ENCODE results near the gene CRISPLD2. TPM values are rescaled to one million over a fixed set of nuclear protein-coding genes. Genes with fewer than 3 reads are reported as not detected.
A peak's percentile ranks its signal among the peaks of the same experiment; 100 is the strongest.

Gene CRISPLD2
- total RNA-seq, 1 donor = 40.2 TPM

GRCh38 chr16:84892097-84892496, 72.3 kb downstream of the CRISPLD2 start:
- Histone ChIP-seq H4K20me1 (ENCODE audit: insufficient read depth, low read length) (no peaks in the 10 kb centered on the region), H3K4me1 (ENCODE audit: insufficient read depth, low read length) (no peaks in the 10 kb centered on the region), H3K9me3 (ENCODE audit: low read depth, low read length) (no peaks in the 10 kb centered on the region), H3K27ac (ENCODE audit: low read depth, low read length) (no peak overlapping the region), H3K27me3 (ENCODE audit: insufficient read depth, low read length) (no peaks in the 10 kb centered on the region), H3K4me2 (ENCODE audit: insufficient read depth, low read length) (no peak overlapping the region), H2AFZ (ENCODE audit: low read length) (no peak overlapping the region), H3K4me3 (ENCODE audit: insufficient read depth, low read length) (no peak overlapping the region), H3K36me3 (ENCODE audit: insufficient read depth, low read length) (no peaks in the 10 kb centered on the region), H3K79me2 (ENCODE audit: insufficient read depth, low read length) (no peaks in the 10 kb centered on the region)
- no peak for DNase-seq (ENCODE audit: insufficient read length, low spot score, missing footprints)
- TF ChIP-seq, protein P1, sequence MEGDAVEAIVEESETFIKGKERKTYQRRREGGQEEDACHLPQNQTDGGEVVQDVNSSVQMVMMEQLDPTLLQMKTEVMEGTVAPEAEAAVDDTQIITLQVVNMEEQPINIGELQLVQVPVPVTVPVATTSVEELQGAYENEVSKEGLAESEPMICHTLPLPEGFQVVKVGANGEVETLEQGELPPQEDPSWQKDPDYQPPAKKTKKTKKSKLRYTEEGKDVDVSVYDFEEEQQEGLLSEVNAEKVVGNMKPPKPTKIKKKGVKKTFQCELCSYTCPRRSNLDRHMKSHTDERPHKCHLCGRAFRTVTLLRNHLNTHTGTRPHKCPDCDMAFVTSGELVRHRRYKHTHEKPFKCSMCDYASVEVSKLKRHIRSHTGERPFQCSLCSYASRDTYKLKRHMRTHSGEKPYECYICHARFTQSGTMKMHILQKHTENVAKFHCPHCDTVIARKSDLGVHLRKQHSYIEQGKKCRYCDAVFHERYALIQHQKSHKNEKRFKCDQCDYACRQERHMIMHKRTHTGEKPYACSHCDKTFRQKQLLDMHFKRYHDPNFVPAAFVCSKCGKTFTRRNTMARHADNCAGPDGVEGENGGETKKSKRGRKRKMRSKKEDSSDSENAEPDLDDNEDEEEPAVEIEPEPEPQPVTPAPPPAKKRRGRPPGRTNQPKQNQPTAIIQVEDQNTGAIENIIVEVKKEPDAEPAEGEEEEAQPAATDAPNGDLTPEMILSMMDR (IDR thresholded peaks at IDR 0.05; ENCODE audit: extremely low read depth, low read depth, low read length) = no peak

DNA sequence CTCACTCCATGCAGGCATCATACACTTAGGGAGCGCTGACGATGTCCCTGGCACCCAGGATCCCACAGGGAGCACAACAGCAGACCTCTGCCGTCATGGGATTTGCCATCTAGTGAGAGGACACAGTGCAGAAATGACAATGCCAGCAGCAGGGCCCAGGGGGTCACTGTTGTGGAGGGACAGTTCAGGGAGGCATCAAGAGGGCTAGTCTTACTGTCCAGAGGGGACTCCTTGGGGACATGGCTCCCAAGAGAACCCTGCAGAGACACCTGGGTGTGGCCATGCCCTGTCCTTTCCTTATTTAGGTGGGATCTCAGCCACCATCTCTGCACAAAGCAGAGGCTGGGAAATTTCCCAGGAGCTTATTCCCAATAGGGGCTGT, 73.7 kb downstream of the CRISPLD2 start:
- Histone ChIP-seq H3K79me2 (ENCODE audit: insufficient read depth, low read length) (no peaks in the 10 kb centered on the region), H3K4me3 (ENCODE audit: insufficient read depth, low read length) (no peak overlapping the region), H3K27ac (ENCODE audit: low read depth, low read length) (no peak overlapping the region), H2AFZ (ENCODE audit: low read length) (no peak overlapping the region), H3K9me3 (ENCODE audit: low read depth, low read length) (no peaks in the 10 kb centered on the region), H3K27me3 (ENCODE audit: insufficient read depth, low read length) (no peaks in the 10 kb centered on the region), H3K4me1 (ENCODE audit: insufficient read depth, low read length) (no peaks in the 10 kb centered on the region), H3K36me3 (ENCODE audit: insufficient read depth, low read length) (no peaks in the 10 kb centered on the region), H4K20me1 (ENCODE audit: insufficient read depth, low read length) (no peaks in the 10 kb centered on the region), H3K4me2 (ENCODE audit: insufficient read depth, low read length) (no peak overlapping the region)
- TF ChIP-seq, protein P1 (IDR thresholded peaks at IDR 0.05; ENCODE audit: extremely low read depth, low read depth, low read length) = no peak
- no peak for DNase-seq (ENCODE audit: insufficient read length, low spot score, missing footprints)

DNA sequence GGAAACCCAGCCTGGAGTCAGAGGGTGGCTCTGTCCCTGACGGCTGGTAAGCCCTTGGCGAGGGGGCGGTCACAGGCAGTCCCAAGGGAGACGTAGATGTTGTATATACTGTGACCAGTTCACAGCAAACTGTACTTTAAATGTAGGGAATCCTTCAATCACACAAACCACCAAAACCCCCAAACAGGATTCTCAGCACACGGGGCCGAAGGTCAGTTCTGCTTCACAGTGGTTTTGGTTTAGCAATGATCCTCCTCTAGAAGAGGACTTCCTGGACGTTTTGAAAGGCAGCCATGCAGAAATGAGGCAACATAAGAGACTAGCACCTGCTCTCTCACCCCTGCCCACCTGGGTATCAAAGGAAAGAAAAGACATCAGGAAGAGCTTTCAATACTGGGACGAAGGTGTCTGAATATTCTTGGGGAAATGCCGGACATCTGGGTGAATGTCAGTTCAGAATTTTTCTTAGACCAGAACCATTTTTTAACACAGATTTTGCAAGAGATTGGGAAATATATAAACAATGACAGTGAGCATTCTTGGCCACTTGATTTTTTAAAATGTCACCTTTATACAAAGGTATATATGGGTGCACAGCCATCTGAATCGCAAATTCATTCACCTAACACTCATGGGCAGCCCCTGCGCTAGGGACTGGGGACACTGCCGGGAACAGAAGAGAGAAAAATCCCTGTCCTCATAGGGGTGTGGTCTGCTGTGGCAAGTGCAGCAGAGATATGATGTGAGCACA, 74.2 kb downstream of the CRISPLD2 start:
- no peak overlapping the region for H3K4me2 ChIP-seq (ENCODE audit: insufficient read depth, low read length)
- H3K4me1 ChIP-seq (ENCODE audit: insufficient read depth, low read length) = no peaks in the 10 kb centered on the region
- H3K4me3 ChIP-seq (ENCODE audit: insufficient read depth, low read length) = no peak overlapping the region
- TF ChIP-seq, protein P1 (IDR thresholded peaks at IDR 0.05; ENCODE audit: extremely low read depth, low read depth, low read length) = no peak
- H3K27me3 ChIP-seq (ENCODE audit: insufficient read depth, low read length) = no peaks in the 10 kb centered on the region
- H4K20me1 ChIP-seq (ENCODE audit: insufficient read depth, low read length) = no peaks in the 10 kb centered on the region
- no peaks in the 10 kb centered on the region for H3K79me2 ChIP-seq (ENCODE audit: insufficient read depth, low read length)
- H3K9me3 ChIP-seq (ENCODE audit: low read depth, low read length) = no peaks in the 10 kb centered on the region
- no peak for DNase-seq (ENCODE audit: insufficient read length, low spot score, missing footprints)
- H3K36me3 ChIP-seq (ENCODE audit: insufficient read depth, low read length) = no peaks in the 10 kb centered on the region
- no peak overlapping the region for H3K27ac ChIP-seq (ENCODE audit: low read depth, low read length)
- peak overlapping the region; percentile 12 for H2AFZ ChIP-seq (ENCODE audit: low read length)

GRCh38 chr16:84895016-84895415, 75.2 kb downstream of the CRISPLD2 start:
- H3K27me3 ChIP-seq (ENCODE audit: insufficient read depth, low read length) = no peaks in the 10 kb centered on the region
- no peak overlapping the region for H3K4me2 ChIP-seq (ENCODE audit: insufficient read depth, low read length)
- H3K79me2 ChIP-seq (ENCODE audit: insufficient read depth, low read length) = no peaks in the 10 kb centered on the region
- DNase-seq (ENCODE audit: insufficient read length, low spot score, missing footprints) = no peak
- TF ChIP-seq, protein P1 (IDR thresholded peaks at IDR 0.05; ENCODE audit: extremely low read depth, low read depth, low read length) = no peak
- H3K27ac ChIP-seq (ENCODE audit: low read depth, low read length) = no peak overlapping the region
- H3K36me3 ChIP-seq (ENCODE audit: insufficient read depth, low read length) = no peaks in the 10 kb centered on the region
- H4K20me1 ChIP-seq (ENCODE audit: insufficient read depth, low read length) = no peaks in the 10 kb centered on the region
- H2AFZ ChIP-seq (ENCODE audit: low read length) = no peak overlapping the region
- no peaks in the 10 kb centered on the region for H3K9me3 ChIP-seq (ENCODE audit: low read depth, low read length)
- H3K4me3 ChIP-seq (ENCODE audit: insufficient read depth, low read length) = no peak overlapping the region
- no peaks in the 10 kb centered on the region for H3K4me1 ChIP-seq (ENCODE audit: insufficient read depth, low read length)
